HG03342 (cell line): ENCODE results near the gene MCC.
"Not testable (repeated sequence)": the region's sequence is repeated elsewhere in the genome, so short reads cannot be mapped to it uniquely, and the experiment has no call there.

Source experiments
- ATAC-seq: cut with Tn5 transposase; IDR thresholded peaks from one replicate; pipeline ENCODE4 v1.9.1; 2021; ENCODE audit warnings: mild to moderate bottlenecking, moderate library complexity; ENCODE audit not compliant: unreplicated experiment

The MCC gene

GRCh38 chr5:113091622-113092021, 396.6 kb downstream of the MCC start:
- ATAC-seq: no peak

GRCh38 chr5:113090336-113091106, 397.7 kb downstream of the MCC start:
- ATAC-seq: no peak

DNA sequence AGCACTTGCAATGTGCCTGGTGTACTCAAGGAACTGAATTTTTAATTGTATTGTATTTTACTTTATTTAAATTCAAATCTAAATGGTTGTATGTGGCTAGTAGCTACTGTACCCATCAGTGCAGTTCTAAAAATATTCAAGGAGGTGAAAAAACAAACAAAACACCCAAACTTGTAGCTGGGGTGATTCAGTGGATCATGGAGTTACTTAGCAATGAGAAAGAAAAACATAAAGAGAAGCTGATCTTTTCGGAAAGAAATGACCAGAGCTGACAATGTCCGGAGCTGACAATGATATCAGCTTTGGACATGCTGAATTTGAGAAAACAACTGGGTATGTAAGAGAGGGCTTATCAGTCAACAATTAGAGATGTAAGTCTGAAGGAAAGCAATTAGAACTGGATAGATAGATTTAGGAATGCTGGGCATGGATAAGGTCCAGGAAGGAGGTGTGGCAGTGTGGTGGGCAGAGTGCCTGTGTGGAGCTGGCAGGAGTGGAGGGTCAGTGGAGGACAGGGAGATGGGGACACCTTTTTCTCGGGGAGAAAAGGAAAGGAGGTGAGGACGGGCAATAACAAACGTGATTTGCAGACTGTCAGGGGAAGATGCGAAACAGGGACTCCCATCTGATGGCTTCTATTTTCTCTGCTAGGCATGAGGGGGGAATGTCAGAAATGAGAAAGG, 398.5 kb downstream of the MCC start:
- no peak for ATAC-seq

DNA sequence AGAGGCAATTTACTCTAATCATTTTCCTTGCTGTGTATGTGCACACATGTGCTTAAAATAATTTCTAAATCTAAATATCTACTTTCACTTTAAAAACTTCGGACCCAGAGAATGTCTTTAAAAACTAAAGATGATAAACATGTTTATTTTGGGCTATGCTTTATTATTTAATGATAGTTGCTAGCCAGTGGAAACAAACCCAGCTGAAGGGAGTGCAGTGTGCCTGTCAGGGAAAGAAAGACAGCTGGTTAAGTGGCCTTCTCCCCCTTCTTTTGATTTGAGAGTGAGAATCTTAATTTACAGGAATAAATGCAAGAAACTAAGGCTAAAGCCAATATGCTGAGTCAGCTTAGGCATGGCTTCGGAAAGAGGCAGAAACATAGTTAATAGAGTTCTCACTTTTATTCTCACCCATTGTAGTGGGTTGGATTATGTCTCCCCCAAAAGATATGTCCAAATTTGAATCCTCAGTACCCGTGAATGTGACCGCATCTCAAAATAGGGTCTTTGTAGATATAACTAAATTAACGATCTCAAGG, 400.2 kb downstream of the MCC start:
- no peak for ATAC-seq

GRCh38 chr5:113085880-113086409, 402.3 kb downstream of the MCC start:
- ATAC-seq: no peak

GRCh38 chr5:113085084-113085414, 403.2 kb downstream of the MCC start:
- ATAC-seq: no peak

DNA sequence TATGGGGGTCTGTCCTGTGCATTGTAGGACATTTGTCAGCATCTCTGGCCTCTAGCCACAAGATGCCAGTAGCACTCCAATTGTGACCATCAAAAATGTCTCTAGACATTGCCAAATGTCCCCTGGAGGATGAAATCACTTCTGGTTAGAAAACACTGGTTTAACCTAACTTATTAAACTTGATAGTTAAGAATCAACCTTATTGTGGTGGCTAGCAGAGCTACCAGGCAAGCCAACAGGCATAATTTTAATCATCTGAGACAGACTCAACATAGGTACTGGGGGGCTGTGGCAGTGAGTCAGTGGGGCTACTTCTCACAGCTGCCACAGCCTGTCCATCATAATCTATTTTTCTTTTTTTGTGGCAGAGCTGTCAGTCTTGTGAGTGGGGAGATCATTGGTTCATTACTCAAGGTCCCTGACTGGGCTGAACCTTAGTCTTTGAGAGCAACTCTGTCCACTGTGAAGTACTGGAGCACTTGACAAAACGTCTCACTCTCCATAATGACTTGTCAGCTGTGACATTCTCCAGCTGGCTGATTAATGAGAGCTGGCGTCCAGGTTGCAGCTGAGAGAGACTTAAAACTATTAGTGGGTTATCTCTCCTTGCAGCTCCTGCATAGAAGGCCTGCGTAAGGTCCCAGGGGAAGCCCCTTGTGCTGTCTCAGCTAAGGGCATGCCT, 403.7 kb downstream of the MCC start:
- no peak for ATAC-seq

- no peak for ATAC-seq
These were observed 404.8 kb downstream of the MCC start for GRCh38 chr5:113083481-113083880.

DNA sequence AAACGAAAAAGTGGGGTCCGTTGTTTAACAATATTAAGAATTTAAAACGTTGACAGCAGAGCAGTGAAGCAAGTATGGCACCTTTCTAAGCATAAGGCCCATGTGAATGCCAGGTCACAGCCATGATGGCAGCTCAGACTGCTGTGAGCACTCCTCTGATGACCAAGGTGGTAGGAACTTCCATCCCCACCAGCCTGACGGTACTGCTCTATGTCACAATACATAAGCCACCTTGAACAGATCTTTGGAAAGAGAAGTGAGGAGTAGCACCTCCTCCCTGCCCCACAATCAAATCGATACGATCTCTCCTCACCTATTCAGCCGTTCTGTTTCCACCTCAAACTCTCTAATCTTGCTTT, 405.7 kb downstream of the MCC start:
- no peak for ATAC-seq

GRCh38 chr5:113081881-113082546, 406.2 kb downstream of the MCC start:
- ATAC-seq: no peak

GRCh38 chr5:113081091-113081839, 407.0 kb downstream of the MCC start:
- ATAC-seq: no peak

GRCh38 chr5:113076649-113077048, 411.6 kb downstream of the MCC start:
- not testable (repeated sequence) for ATAC-seq

GRCh38 chr5:113075019-113075418, 413.2 kb downstream of the MCC start:
- ATAC-seq: no peak

DNA sequence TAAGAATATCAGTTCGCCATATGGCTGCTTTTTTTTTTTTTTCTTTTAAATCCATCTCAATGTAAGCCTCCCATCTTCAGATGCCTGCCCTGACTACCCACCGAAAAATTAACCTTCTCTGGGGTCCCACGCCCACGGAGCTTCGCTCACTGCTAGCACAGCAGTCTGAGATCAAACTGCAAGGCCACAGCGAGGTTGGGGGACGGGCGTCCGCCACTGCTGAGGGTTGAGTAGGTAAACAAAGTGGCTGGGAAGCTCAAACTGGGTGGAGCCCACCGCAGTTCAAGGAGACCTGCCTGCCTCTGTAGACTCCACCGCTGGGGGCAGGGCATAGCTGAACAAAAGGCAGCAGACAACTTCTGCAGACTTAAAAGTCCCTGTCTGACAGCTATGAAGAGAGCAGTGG, 414.6 kb downstream of the MCC start:
- ATAC-seq: not testable (repeated sequence)

GRCh38 chr5:113071401-113071800, 416.9 kb downstream of the MCC start:
- ATAC-seq: no peak

- no peak for ATAC-seq
These were observed 417.4 kb downstream of the MCC start for GRCh38 chr5:113070901-113071300.

DNA sequence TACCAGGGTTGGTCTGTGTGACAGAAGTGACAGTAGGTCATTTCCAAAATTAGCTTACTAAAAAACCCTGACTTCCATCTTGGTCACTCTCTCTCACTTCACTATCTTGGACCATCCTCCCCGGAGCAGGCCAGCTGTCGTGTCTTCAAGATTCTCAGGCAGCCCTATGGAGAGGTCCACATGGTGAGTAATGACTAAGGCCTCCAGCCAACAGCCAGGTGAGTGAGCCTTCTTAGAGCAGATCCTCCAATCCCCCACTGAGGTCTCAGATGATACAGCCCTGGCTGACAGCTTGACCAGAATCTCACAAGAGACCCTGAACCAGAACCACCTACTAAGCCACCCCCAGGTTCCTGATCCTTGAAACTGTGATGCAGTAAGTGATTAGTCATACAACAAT, 419.7 kb downstream of the MCC start:
- ATAC-seq: no peak

- no peak for ATAC-seq
These were observed 420.5 kb downstream of the MCC start for GRCh38 chr5:113067635-113068344.

- no peak for ATAC-seq
These were observed 422.6 kb downstream of the MCC start for GRCh38 chr5:113065626-113066025.

DNA sequence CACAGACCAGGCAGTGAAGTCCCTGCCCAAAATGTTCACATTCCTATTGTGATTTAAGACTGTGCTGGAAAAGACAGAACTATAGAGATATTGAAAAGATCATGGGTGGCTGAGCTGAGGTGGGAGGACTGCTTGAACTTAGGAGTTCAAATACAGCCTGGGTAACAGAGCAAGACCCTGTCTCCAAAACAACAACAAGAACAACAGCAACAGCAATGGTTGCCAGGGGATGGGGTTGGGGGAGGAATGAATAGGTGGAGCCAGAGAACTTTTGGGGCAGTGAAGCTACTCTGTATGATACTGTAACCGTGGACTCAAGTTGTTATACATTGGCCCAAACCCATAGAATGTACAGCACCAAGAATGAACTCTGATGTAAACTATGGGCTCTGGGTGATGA, 423.4 kb downstream of the MCC start:
- no peak for ATAC-seq
